ENCODE results near the gene CDK2AP2. TPM values are rescaled to one million over a fixed set of nuclear protein-coding genes. Genes with fewer than 3 reads are reported as not detected.

Gene CDK2AP2
- total and polyA plus RNA-seq, 2 experiments from 2014 or later = 48.6 to 120 TPM

DNA sequence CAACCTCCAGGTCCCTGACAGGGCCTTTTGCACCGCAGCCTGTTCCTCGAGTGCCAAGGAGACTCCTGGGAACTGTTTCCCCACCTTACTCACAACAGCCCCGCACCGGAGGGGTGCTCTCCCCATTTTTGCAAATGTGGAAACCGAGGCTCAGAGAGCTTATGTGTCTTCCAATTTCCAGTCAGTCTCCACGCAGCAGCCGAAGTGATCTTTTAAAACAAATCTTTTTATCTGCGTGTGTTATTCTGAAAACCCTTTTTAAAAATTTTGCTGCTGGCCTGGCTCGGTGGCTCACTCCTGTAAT lies 38.5 kb downstream of the CDK2AP2 start:
- H3K4me2 ChIP-seq = peak overlapping the region; percentile 81
- Mint-ChIP-seq H3K4me1 (peaks cover 10% of the 10 kb centered on the region), H3K27ac (no peak overlapping the region), H3K9me3 (no peaks in the 10 kb centered on the region), H3K27me3 (ENCODE audit: insufficient read depth, low read depth, poor library complexity) (peaks cover 17% of the 10 kb centered on the region), H3K4me3 (peak overlapping the region; percentile 70), H3K36me3 (ENCODE audit: low read depth) (no peaks in the 10 kb centered on the region; the same call in 2 of the 3 replicates)
- H3K27ac ChIP-seq (ENCODE audit: low read depth) = no peak overlapping the region; the same call in 1 of the 2 replicates
- no peaks in the 10 kb centered on the region for H3K27me3 ChIP-seq (ENCODE audit: insufficient read depth)
- no peaks in the 10 kb centered on the region for H3K9me2 ChIP-seq (ENCODE audit: insufficient read depth)
- H3K79me2 ChIP-seq (replicated peaks; ENCODE audit: insufficient read depth) = peaks cover 9% of the 10 kb centered on the region; the same call in 1 of the 2 replicates
- H3K4me1 ChIP-seq (ENCODE audit: insufficient read depth) = peaks cover 9% of the 10 kb centered on the region; the same call in 1 of the 2 replicates
- no peak for ATAC-seq
- no peaks in the 10 kb centered on the region for H3F3A ChIP-seq (replicated peaks; ENCODE audit: low read depth)
- DNase-seq (ENCODE audit: low spot score) = no peak
- no peaks in the 10 kb centered on the region for H3K36me3 ChIP-seq (ENCODE audit: insufficient read depth)
- H2AFZ ChIP-seq = peak overlapping the region; percentile 99
- H4K20me1 ChIP-seq (replicated peaks; ENCODE audit: insufficient read depth) = no peaks in the 10 kb centered on the region
- peak overlapping the region; percentile 92 for H3K4me3 ChIP-seq
- no peak for TF ChIP-seq NANOG (IDR thresholded peaks at IDR 0.05; ENCODE audit: borderline replicate concordance)
- TF ChIP-seq, protein P1, sequence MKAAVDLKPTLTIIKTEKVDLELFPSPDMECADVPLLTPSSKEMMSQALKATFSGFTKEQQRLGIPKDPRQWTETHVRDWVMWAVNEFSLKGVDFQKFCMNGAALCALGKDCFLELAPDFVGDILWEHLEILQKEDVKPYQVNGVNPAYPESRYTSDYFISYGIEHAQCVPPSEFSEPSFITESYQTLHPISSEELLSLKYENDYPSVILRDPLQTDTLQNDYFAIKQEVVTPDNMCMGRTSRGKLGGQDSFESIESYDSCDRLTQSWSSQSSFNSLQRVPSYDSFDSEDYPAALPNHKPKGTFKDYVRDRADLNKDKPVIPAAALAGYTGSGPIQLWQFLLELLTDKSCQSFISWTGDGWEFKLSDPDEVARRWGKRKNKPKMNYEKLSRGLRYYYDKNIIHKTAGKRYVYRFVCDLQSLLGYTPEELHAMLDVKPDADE (IDR thresholded peaks at IDR 0.05) = no peak
- no peak for TF ChIP-seq POLR2AphosphoS5 (IDR thresholded peaks at IDR 0.05; ENCODE audit: low read depth)
- no peak for TF ChIP-seq EZH2 (IDR thresholded peaks at IDR 0.05; ENCODE audit: low read depth, unreplicated experiment)
- TF ChIP-seq ZNF114 (CRISPR knock-in tag; IDR thresholded peaks at IDR 0.05) = no peak
- no peak for TF ChIP-seq CREB1 (CRISPR knock-in tag; IDR thresholded peaks at IDR 0.05; ENCODE audit: low read depth)
- TF ChIP-seq, protein P2, sequence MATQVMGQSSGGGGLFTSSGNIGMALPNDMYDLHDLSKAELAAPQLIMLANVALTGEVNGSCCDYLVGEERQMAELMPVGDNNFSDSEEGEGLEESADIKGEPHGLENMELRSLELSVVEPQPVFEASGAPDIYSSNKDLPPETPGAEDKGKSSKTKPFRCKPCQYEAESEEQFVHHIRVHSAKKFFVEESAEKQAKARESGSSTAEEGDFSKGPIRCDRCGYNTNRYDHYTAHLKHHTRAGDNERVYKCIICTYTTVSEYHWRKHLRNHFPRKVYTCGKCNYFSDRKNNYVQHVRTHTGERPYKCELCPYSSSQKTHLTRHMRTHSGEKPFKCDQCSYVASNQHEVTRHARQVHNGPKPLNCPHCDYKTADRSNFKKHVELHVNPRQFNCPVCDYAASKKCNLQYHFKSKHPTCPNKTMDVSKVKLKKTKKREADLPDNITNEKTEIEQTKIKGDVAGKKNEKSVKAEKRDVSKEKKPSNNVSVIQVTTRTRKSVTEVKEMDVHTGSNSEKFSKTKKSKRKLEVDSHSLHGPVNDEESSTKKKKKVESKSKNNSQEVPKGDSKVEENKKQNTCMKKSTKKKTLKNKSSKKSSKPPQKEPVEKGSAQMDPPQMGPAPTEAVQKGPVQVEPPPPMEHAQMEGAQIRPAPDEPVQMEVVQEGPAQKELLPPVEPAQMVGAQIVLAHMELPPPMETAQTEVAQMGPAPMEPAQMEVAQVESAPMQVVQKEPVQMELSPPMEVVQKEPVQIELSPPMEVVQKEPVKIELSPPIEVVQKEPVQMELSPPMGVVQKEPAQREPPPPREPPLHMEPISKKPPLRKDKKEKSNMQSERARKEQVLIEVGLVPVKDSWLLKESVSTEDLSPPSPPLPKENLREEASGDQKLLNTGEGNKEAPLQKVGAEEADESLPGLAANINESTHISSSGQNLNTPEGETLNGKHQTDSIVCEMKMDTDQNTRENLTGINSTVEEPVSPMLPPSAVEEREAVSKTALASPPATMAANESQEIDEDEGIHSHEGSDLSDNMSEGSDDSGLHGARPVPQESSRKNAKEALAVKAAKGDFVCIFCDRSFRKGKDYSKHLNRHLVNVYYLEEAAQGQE (IDR thresholded peaks at IDR 0.05; ENCODE audit: unreplicated experiment) = no peak
- TF ChIP-seq JUNB (IDR thresholded peaks at IDR 0.05; ENCODE audit: unreplicated experiment) = no peak
- no peak for TF ChIP-seq EZH2phosphoT487 (IDR thresholded peaks at IDR 0.05; ENCODE audit: unreplicated experiment)
- TF ChIP-seq, protein P3, sequence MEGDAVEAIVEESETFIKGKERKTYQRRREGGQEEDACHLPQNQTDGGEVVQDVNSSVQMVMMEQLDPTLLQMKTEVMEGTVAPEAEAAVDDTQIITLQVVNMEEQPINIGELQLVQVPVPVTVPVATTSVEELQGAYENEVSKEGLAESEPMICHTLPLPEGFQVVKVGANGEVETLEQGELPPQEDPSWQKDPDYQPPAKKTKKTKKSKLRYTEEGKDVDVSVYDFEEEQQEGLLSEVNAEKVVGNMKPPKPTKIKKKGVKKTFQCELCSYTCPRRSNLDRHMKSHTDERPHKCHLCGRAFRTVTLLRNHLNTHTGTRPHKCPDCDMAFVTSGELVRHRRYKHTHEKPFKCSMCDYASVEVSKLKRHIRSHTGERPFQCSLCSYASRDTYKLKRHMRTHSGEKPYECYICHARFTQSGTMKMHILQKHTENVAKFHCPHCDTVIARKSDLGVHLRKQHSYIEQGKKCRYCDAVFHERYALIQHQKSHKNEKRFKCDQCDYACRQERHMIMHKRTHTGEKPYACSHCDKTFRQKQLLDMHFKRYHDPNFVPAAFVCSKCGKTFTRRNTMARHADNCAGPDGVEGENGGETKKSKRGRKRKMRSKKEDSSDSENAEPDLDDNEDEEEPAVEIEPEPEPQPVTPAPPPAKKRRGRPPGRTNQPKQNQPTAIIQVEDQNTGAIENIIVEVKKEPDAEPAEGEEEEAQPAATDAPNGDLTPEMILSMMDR (conservative IDR thresholded peaks at IDR 0.05; ENCODE audit: low read depth in 2 of 2) = no peak
- TF ChIP-seq, protein P4, sequence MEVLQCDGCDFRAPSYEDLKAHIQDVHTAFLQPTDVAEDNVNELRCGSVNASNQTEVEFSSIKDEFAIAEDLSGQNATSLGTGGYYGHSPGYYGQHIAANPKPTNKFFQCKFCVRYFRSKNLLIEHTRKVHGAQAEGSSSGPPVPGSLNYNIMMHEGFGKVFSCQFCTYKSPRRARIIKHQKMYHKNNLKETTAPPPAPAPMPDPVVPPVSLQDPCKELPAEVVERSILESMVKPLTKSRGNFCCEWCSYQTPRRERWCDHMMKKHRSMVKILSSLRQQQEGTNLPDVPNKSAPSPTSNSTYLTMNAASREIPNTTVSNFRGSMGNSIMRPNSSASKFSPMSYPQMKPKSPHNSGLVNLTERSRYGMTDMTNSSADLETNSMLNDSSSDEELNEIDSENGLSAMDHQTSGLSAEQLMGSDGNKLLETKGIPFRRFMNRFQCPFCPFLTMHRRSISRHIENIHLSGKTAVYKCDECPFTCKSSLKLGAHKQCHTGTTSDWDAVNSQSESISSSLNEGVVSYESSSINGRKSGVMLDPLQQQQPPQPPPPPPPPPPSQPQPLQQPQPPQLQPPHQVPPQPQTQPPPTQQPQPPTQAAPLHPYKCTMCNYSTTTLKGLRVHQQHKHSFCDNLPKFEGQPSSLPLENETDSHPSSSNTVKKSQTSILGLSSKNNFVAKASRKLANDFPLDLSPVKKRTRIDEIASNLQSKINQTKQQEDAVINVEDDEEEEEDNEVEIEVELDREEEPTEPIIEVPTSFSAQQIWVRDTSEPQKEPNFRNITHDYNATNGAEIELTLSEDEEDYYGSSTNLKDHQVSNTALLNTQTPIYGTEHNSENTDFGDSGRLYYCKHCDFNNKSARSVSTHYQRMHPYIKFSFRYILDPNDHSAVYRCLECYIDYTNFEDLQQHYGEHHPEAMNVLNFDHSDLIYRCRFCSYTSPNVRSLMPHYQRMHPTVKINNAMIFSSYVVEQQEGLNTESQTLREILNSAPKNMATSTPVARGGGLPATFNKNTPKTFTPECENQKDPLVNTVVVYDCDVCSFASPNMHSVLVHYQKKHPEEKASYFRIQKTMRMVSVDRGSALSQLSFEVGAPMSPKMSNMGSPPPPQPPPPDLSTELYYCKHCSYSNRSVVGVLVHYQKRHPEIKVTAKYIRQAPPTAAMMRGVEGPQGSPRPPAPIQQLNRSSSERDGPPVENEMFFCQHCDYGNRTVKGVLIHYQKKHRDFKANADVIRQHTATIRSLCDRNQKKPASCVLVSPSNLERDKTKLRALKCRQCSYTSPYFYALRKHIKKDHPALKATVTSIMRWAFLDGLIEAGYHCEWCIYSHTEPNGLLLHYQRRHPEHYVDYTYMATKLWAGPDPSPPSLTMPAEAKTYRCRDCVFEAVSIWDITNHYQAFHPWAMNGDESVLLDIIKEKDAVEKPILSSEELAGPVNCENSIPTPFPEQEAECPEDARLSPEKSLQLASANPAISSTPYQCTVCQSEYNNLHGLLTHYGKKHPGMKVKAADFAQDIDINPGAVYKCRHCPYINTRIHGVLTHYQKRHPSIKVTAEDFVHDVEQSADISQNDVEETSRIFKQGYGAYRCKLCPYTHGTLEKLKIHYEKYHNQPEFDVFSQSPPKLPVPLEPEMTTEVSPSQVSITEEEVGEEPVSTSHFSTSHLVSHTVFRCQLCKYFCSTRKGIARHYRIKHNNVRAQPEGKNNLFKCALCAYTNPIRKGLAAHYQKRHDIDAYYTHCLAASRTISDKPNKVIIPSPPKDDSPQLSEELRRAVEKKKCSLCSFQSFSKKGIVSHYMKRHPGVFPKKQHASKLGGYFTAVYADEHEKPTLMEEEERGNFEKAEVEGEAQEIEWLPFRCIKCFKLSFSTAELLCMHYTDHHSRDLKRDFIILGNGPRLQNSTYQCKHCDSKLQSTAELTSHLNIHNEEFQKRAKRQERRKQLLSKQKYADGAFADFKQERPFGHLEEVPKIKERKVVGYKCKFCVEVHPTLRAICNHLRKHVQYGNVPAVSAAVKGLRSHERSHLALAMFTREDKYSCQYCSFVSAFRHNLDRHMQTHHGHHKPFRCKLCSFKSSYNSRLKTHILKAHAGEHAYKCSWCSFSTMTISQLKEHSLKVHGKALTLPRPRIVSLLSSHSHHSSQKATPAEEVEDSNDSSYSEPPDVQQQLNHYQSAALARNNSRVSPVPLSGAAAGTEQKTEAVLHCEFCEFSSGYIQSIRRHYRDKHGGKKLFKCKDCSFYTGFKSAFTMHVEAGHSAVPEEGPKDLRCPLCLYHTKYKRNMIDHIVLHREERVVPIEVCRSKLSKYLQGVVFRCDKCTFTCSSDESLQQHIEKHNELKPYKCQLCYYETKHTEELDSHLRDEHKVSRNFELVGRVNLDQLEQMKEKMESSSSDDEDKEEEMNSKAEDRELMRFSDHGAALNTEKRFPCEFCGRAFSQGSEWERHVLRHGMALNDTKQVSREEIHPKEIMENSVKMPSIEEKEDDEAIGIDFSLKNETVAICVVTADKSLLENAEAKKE (CRISPR knock-in tag; IDR thresholded peaks at IDR 0.05) = no peak
- no peak for TF ChIP-seq ZNF331 (CRISPR knock-in tag; IDR thresholded peaks at IDR 0.05; ENCODE audit: low read depth)
- no peak for TF ChIP-seq STAT1 (IDR thresholded peaks at IDR 0.05; ENCODE audit: unreplicated experiment)

All from GM23338 (cell line).